ENCODE results near the gene SINHCAF. TPM values are rescaled to one million over a fixed set of nuclear protein-coding genes. Genes with fewer than 3 reads are reported as not detected.
A peak's percentile ranks its signal among the peaks of the same experiment; 100 is the strongest.

Gene SINHCAF
- total and polyA plus RNA-seq, 9 of the 15 experiments (the other 6 are each of a cell fraction or from before 2014, with no cell fraction given): 73.2 to 185 (median 110) TPM

- TF ChIP-seq CTCF (IDR thresholded peaks at IDR 0.05 in 2 of 3, conservative IDR thresholded peaks at IDR 0.05 in 1 of 3; ENCODE audit: insufficient read depth in 2 of 3, low read depth in 1 of 3, low read length in 3 of 3) (peak in 1 of 3 experiments; percentile 8; a peak in 2 of 6 replicates), GTF2A2 (tag; IDR thresholded peaks at IDR 0.05) (no peak), ZNF639 (CRISPR knock-in tag; conservative IDR thresholded peaks at IDR 0.05 in 1 of 2, IDR thresholded peaks at IDR 0.05 in 1 of 2) (0 out of 4 replicates have a peak, but pooled peaks of 1 of the 2 experiments have one; percentile 40), NFE2 (IDR thresholded peaks at IDR 0.05; ENCODE audit: low read depth) (no peak), TBP (optimal IDR thresholded peaks at IDR 0.05; ENCODE audit: low read depth, low read length) (peak; percentile 14), HDAC3 (IDR thresholded peaks at IDR 0.05; ENCODE audit: borderline replicate concordance, partially characterized antibody) (no peak), ZNF217 (CRISPR knock-in tag; IDR thresholded peaks at IDR 0.05) (no peak), MEF2A (IDR thresholded peaks at IDR 0.05; ENCODE audit: control insufficient read depth, low read depth, low read length) (no peak), CTBP1 (IDR thresholded peaks at IDR 0.05; ENCODE audit: borderline replicate concordance) (peak; percentile 60; the same call in 1 of the 2 replicates), CTCFL (IDR thresholded peaks at IDR 0.05; ENCODE audit: borderline replicate concordance, insufficient read depth, low read depth, low read length, poor library complexity, severe bottlenecking) (peak; percentile 40), CREM (IDR thresholded peaks at IDR 0.05; ENCODE audit: low read depth) (peak; percentile 80), NEUROD1 (IDR thresholded peaks at IDR 0.05; ENCODE audit: borderline replicate concordance, low read depth, low read length, partially characterized antibody) (peak; percentile 3), RREB1 (CRISPR knock-in tag; IDR thresholded peaks at IDR 0.05) (no peak), MAZ (CRISPR knock-in tag; conservative IDR thresholded peaks at IDR 0.05 in 1 of 2, IDR thresholded peaks at IDR 0.05 in 1 of 2) (peak in 1 of 2 experiments; percentile 14; a peak in 2 of 4 replicates)
These were observed 1.7 kb downstream of the SINHCAF start (continued) for GRCh38 chr12:31324116-31324844.

All from K562 (cell line).